H1 (cell line): ENCODE measurements around the gene ASXL3. TPM values are rescaled to one million over a fixed set of nuclear protein-coding genes. Genes with fewer than 3 reads are reported as not detected.

ENCODE experiments used
- BRCA1 ChIP-seq: IDR thresholded peaks from 2 replicates; pipeline ENCODE4 v1.6.1; 2012; ENCODE audit warnings: low read depth, low read length, improper control_type of control experiment
- JUND ChIP-seq: IDR thresholded peaks from 2 replicates; pipeline ENCODE4 v1.6.1; 2011; ENCODE audit warnings: mild to moderate bottlenecking, improper control_type of control experiment, low read length
- KDM1A ChIP-seq: fragments of 200-600, 300-600 bp; sonication (generic); IDR thresholded peaks from 2 replicates; pipeline ENCODE4 v1.7.1; 2016; ENCODE audit warnings: mild to moderate bottlenecking, low read length, borderline replicate concordance
- POU5F1 ChIP-seq: IDR thresholded peaks from 2 replicates; pipeline ENCODE4 v1.6.1; 2011; ENCODE audit warnings: low read depth, mild to moderate bottlenecking, low read length, moderate library complexity
- RAD21 ChIP-seq, 2 experiments: IDR thresholded peaks in 1 of 2; conservative IDR thresholded peaks in 1 of 2; 2 replicates each; pipeline ENCODE4 v1.6.1; 2011; ENCODE audit warnings: low read depth in 2 of 2, low read length in 2 of 2, improper control_type of control experiment in 1 of 2, inconsistent platforms in 1 of 2, mild to moderate bottlenecking in 1 of 2, moderate library complexity in 1 of 2
- SIN3A ChIP-seq, 2 experiments: IDR thresholded peaks in 1 of 2; conservative IDR thresholded peaks in 1 of 2; 2 replicates each; pipeline ENCODE4 v1.6.1; 2011 to 2012; ENCODE audit warnings: low read length in 2 of 2, improper control_type of control experiment in 1 of 2, low read depth in 1 of 2, mild to moderate bottlenecking in 1 of 2
- polyA plus RNA-seq, 7 experiments: library from polyadenylated mRNA; depleted of rRNA in 3 of 7; stranded (reverse) in 5 of 7; unstranded in 2 of 7; fragments of >200 nt in 5 of 7; fragments of 200-250 nt in 2 of 7; gene quantifications; 1 replicate in 5 of 7; 2 replicates in 1 of 7; 4 replicates in 1 of 7; pipeline versions ENCODE4 v1.2.1 to v1.2.3, GENCODE V29; 2011 to 2013; ENCODE audit warnings: missing spikeins in 2 of 7, mixed read lengths in 2 of 7
- total RNA-seq: library from RNA; stranded (reverse); fragmentation: NEBNext Ultra II Directional; extraction: Animal tissue kit (Norgen Biotek cat#: 25700); gene quantifications from 2 replicates; pipeline ENCODE4 v1.2.1, GENCODE V29; 2021

Gene ASXL3
- total and polyA plus RNA-seq, 2 of the 8 experiments (the other 6 are each of a cell fraction or from before 2014, with no cell fraction given) = 0.08 to 1.3 TPM

GRCh38 chr18:33741760-33742159 lies 163.7 kb downstream of the ASXL3 start (continued):
- TF ChIP-seq KDM1A (no peak), RAD21 (IDR thresholded peaks at IDR 0.05 in 1 of 2, conservative IDR thresholded peaks at IDR 0.05 in 1 of 2; ENCODE audit: low read depth in 2 of 2, low read length in 2 of 2) (no peak), POU5F1 (no peak), BRCA1 (no peak), SIN3A (conservative IDR thresholded peaks at IDR 0.05 in 1 of 2, IDR thresholded peaks at IDR 0.05 in 1 of 2; ENCODE audit: low read depth in 1 of 2, low read length in 2 of 2) (no peak), JUND (no peak)
